Bronchial epithelial cell (primary cell): ENCODE measurements around the gene MAMLD1. TPM values are rescaled to one million over a fixed set of nuclear protein-coding genes. Genes with fewer than 3 reads are reported as not detected.

Experiments used
- DNase-seq: peaks from one replicate; pipeline ENCODE4 v3.0.0-alpha.2; 2010; ENCODE audit warnings: low read depth
- FAIRE-seq: peaks from 2 replicates; lab custom pipeline; 2011; peaks lifted over from hg19 to GRCh38; lab: Jason Lieb, UNC
- H3K27me3 ChIP-seq: 2 replicates; pipeline ENCODE4 v1.5.1; 2011; ENCODE audit warnings: low read length; ENCODE audit not compliant: control insufficient read depth, insufficient read depth
- H3K36me3 ChIP-seq: 2 replicates; pipeline ENCODE4 v1.5.1; 2011; ENCODE audit warnings: low read length; ENCODE audit not compliant: control insufficient read depth, insufficient read depth
- H3K4me3 ChIP-seq: 2 replicates; pipeline ENCODE4 v1.5.1; 2011; ENCODE audit warnings: mild to moderate bottlenecking, low read depth, low read length, control low read depth
- CTCF ChIP-seq: IDR thresholded peaks from 2 replicates; pipeline ENCODE4 v1.5.1; 2011; ENCODE audit warnings: mild to moderate bottlenecking, moderate library complexity, low read length, control low read depth, inconsistent platforms; ENCODE audit not compliant: insufficient read depth, severe bottlenecking
- total RNA-seq: library from RNA; depleted of rRNA; stranded (reverse); fragments of >200 nt; gene quantifications from 2 replicates; pipeline ENCODE4 v1.2.1, GENCODE V29; 2014

The MAMLD1 gene
- total RNA-seq, 1 donor from 2014 or later = under 0.01 TPM

- FAIRE-seq (no peak), DNase-seq (peak; percentile 18)
- Histone ChIP-seq H3K27me3 (no peaks in the 10 kb centered on the region), H3K4me3 (no peak overlapping the region), H3K36me3 (no peaks in the 10 kb centered on the region)
- peak; percentile 32 for TF ChIP-seq CTCF
Measured at GRCh38 chrX:150503898-150504219, 140.7 kb downstream of the MAMLD1 start.

- FAIRE-seq = no peak
- peak; percentile 11 for DNase-seq
Measured at GRCh38 chrX:150504397-150505182, 141.5 kb downstream of the MAMLD1 start.

GRCh38 chrX:150506020-150506419, 142.9 kb downstream of the MAMLD1 start:
- TF ChIP-seq CTCF = no peak
- FAIRE-seq (no peak), DNase-seq (no peak)
- Histone ChIP-seq H3K4me3 (no peak overlapping the region), H3K27me3 (no peaks in the 10 kb centered on the region), H3K36me3 (no peaks in the 10 kb centered on the region)

More at GRCh38 chrX:150504397-150505182, 141.5 kb downstream of the MAMLD1 start:
- Histone ChIP-seq H3K27me3 (no peaks in the 10 kb centered on the region), H3K36me3 (no peaks in the 10 kb centered on the region), H3K4me3 (no peak overlapping the region)
- no peak for TF ChIP-seq CTCF

- no peak for DNase-seq
Measured at GRCh38 chrX:150506486-150506885, 143.4 kb downstream of the MAMLD1 start.

GRCh38 chrX:150507251-150507856, 144.2 kb downstream of the MAMLD1 start:
- no peak for TF ChIP-seq CTCF
- DNase-seq = no peak
- no peaks in the 10 kb centered on the region for H3K36me3 ChIP-seq
- no peak overlapping the region for H3K4me3 ChIP-seq
- H3K27me3 ChIP-seq = no peaks in the 10 kb centered on the region
- no peak for FAIRE-seq

More at GRCh38 chrX:150506486-150506885, 143.4 kb downstream of the MAMLD1 start:
- Histone ChIP-seq H3K27me3 (no peaks in the 10 kb centered on the region), H3K36me3 (no peaks in the 10 kb centered on the region), H3K4me3 (no peak overlapping the region)
- no peak for FAIRE-seq
- no peak for TF ChIP-seq CTCF
